ENCODE measurements around the gene TBC1D17. TPM values are rescaled to one million over a fixed set of nuclear protein-coding genes. Genes with fewer than 3 reads are reported as not detected.

The TBC1D17 gene
- polyA plus RNA-seq, 2 of the 4 experiments (the other 2 are of a cell fraction) = 12.3 to 41.5 TPM

DNA sequence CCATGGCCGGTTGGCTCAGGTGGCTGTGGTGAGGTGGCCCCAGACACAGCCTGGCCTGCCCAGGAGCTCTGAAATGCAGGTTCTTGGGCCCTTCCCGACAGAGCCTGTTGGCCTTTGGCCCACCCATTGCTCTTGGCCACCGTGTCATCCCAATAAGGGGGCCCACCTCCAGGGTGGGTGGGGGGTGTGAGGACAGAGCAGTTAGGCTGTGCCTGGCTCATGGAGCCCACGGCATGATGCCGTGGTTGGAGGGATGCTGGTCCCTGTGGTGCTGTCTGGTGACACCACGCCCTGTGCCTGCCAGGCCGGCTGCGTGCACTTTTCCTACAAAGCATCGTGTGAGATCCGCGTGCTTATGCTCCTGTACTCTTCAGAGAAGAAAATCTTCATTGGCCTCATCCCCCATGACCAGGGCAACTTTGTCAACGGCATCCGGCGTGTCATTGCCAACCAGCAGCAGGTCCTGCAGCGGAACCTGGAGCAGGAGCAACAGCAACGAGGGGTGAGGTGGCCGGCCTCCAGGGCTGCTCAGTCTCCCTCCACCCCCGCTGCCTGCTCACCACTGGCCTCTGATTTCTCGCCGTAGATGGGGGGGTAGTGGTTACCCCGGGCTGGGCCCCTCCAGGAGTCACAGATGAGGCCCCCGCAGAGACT, 17.7 kb upstream of the TBC1D17 start:
- WGBS (ENCODE audit: missing lambda C conversion rate) = 87% methylated on average over 20 of the region's 22 CpGs
- Histone ChIP-seq H3K4me1 (peaks cover 32% of the 10 kb centered on the region), H3K27ac (peak overlapping the region in 1 of 2 experiments; percentile 36; a peak in 2 of 6 replicates), H3K4me3 (no peak overlapping the region), H3K9me3 (no peaks in the 10 kb centered on the region), H3K4me2 (no peak overlapping the region)
- no peak for TF ChIP-seq ZFP36 (IDR thresholded peaks at IDR 0.05; ENCODE audit: borderline replicate concordance, partially characterized antibody)
- TF ChIP-seq POLR2AphosphoS2 (conservative IDR thresholded peaks at IDR 0.05; ENCODE audit: low read length) = 0 out of 2 replicates have a peak, but pooled peaks have one; percentile 43
- TF ChIP-seq, protein P1, sequence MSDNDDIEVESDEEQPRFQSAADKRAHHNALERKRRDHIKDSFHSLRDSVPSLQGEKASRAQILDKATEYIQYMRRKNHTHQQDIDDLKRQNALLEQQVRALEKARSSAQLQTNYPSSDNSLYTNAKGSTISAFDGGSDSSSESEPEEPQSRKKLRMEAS (IDR thresholded peaks at IDR 0.05) = peak; percentile 41; the same call in 1 of the 2 replicates
- no peak for TF ChIP-seq ZSCAN20 (CRISPR knock-in tag; IDR thresholded peaks at IDR 0.05)
- no peak for TF ChIP-seq ZNF302 (CRISPR knock-in tag; IDR thresholded peaks at IDR 0.05)
- no peak; a peak in 1 of 5 replicates for TF ChIP-seq JUN (IDR thresholded peaks at IDR 0.05)
- TF ChIP-seq, protein P2, sequence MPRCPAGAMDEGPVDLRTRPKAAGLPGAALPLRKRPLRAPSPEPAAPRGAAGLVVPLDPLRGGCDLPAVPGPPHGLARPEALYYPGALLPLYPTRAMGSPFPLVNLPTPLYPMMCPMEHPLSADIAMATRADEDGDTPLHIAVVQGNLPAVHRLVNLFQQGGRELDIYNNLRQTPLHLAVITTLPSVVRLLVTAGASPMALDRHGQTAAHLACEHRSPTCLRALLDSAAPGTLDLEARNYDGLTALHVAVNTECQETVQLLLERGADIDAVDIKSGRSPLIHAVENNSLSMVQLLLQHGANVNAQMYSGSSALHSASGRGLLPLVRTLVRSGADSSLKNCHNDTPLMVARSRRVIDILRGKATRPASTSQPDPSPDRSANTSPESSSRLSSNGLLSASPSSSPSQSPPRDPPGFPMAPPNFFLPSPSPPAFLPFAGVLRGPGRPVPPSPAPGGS (IDR thresholded peaks at IDR 0.05) = 0 out of 3 replicates have a peak, but pooled peaks have one; percentile 17
- no peak for TF ChIP-seq CEBPB (IDR thresholded peaks at IDR 0.05)
- ChIA-PET POLR2A (interaction anchor here (0.7 to 1.8 kb wide), 2 partner anchors 7 to 172 kb away, joined by 4 to 7 read pairs; partner anchors contain the start of gene PNKP), CTCF (no interaction called here)
- ATAC-seq (no peak), DNase-seq (ENCODE audit: low read depth in 1 of 2, low spot score in 1 of 2) (no peak), FAIRE-seq (no peak)

DNA sequence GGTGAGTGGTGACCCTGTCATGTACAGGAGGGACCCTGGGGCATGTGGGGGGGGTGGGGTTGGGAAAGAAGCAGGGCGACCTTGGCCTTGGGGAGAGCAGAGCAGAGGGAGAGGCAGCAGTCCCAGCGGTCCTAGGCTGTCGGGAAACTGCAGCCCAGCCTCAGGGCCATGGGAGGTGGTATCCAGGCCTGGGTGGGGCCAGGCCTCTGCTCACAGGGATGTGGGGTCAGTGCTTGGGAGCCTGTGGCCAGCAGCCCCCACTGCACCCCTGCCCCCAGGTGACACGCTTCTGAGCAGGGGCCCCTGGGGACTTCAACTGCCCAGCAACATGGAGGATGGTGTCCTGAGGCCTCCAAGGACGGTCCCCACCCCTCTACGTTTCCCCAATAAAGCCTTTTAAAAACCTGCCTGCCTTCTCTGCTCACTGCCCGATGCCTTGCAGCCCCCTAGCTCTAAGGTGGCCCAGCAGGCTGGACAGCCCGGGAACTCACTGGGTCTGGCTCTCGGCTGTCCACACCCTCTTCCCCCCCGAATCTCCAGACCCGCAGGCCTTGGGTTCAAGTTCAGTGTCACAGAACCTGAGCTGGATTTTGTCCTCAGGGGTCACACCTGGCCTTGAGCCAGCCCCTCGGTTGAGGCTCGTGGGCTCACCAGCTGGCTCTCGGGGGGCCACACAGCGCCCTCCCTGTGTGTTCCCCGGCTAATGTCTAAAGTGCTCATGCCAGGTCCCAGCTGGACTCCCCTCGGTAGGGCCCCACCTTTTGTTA, 17.0 kb upstream of the TBC1D17 start:
- ATAC-seq (no peak), DNase-seq (ENCODE audit: low read depth in 1 of 2, low spot score in 1 of 2) (no peak), FAIRE-seq (no peak)
- H3K4me1 ChIP-seq = peaks cover 37% of the 10 kb centered on the region
- peak overlapping the region in 1 of 2 experiments; percentile 8; a peak in 1 of 6 replicates for H3K27ac ChIP-seq
- TF ChIP-seq BHLHE40 (IDR thresholded peaks at IDR 0.05; ENCODE audit: low read depth, low read length) = no peak
- TF ChIP-seq CHD2 (IDR thresholded peaks at IDR 0.05; ENCODE audit: low read length, partially characterized antibody) = peak; percentile 4
- ChIA-PET POLR2A (interaction anchor here (1.5 kb wide), 1 partner anchor 10 kb away, joined by 4 read pairs; no protein-coding TSS in a partner anchor), CTCF (interaction anchor here (0.7 kb wide), 1 partner anchor 12 kb away, joined by 3 read pairs; no protein-coding TSS in a partner anchor)
- no peaks in the 10 kb centered on the region for H3K9me3 ChIP-seq
- WGBS (ENCODE audit: missing lambda C conversion rate) = 70% methylated on average over 16 of the region's 17 CpGs
- H3K4me2 ChIP-seq = no peak overlapping the region
- H3K4me3 ChIP-seq = no peak overlapping the region

- Histone ChIP-seq H3K4me1 (peaks cover 43% of the 10 kb centered on the region), H3K4me2 (no peak overlapping the region), H3K9me3 (no peaks in the 10 kb centered on the region), H3K4me3 (no peak overlapping the region), H3K27ac (0 out of 6 replicates have a peak overlapping the region, but pooled peaks of 1 of the 2 experiments have one; percentile 1)
- CTCF ChIA-PET = interaction anchor here (0.7 kb wide), 1 partner anchor 11 kb away, joined by 3 read pairs; no protein-coding TSS in a partner anchor
- DNase-seq (ENCODE audit: low read depth in 1 of 2, low spot score in 1 of 2) (peak in 1 of 2 experiments; percentile 63), ATAC-seq (peak in 1 of 2 experiments; percentile 5; a peak in 3 of 6 replicates), FAIRE-seq (no peak)
- WGBS (ENCODE audit: missing lambda C conversion rate) = 41% methylated on average over 10 of the region's 13 CpGs
- TF ChIP-seq NPAS2 (CRISPR knock-in tag; IDR thresholded peaks at IDR 0.05; ENCODE audit: borderline replicate concordance) = no peak
- POLR2A ChIA-PET = interaction anchor here (1.5 kb wide), 1 partner anchor 11 kb away, joined by 4 read pairs; no protein-coding TSS in a partner anchor
These were observed 16.4 kb upstream of the TBC1D17 start for GRCh38 chr19:49861107-49861506.

GRCh38 chr19:49861541-49862378, 15.7 kb upstream of the TBC1D17 start:
- Histone ChIP-seq H3K27ac (no peak overlapping the region), H3K4me2 (no peak overlapping the region), H3K4me3 (no peak overlapping the region), H3K9me3 (no peaks in the 10 kb centered on the region), H3K4me1 (peaks cover 47% of the 10 kb centered on the region)
- TF ChIP-seq POLR2AphosphoS2 (conservative IDR thresholded peaks at IDR 0.05; ENCODE audit: low read length) (peak; percentile 7; the same call in 1 of the 2 replicates), HOXB5 (CRISPR knock-in tag; IDR thresholded peaks at IDR 0.05) (no peak)
- POLR2A ChIA-PET = interaction anchor here (0.6 to 1.5 kb wide), 3 partner anchors 11 to 187 kb away, joined by 3 to 5 read pairs (median 4); partner anchors contain the start of gene PTOV1
- DNase-seq (ENCODE audit: low read depth in 1 of 2, low spot score in 1 of 2) (no peak), FAIRE-seq (no peak), ATAC-seq (no peak)
- CTCF ChIA-PET = interaction anchor here (0.9 kb wide), 1 partner anchor 36 kb away, joined by 3 read pairs; no protein-coding TSS in a partner anchor
- WGBS (ENCODE audit: missing lambda C conversion rate) = 90% methylated on average over 44 of the region's 60 CpGs

Data from A549 (cell line).